ENCODE measurements around the gene RPS10.

The RPS10 gene

GRCh38 chr6:34425498-34426410, at the start of gene RPS10:
TSS of gene RPS10 (minus strand) at chr6:34426069. CDS start at chr6:34425221, 848 bp downstream.
- DNase-seq, result peak; percentile 94

GRCh38 chr6:34475238-34475682, 49.4 kb upstream of the RPS10 start:
- no peak for DNase-seq

- DNase-seq, result no peak
These were observed 48.9 kb upstream of the RPS10 start for GRCh38 chr6:34474754-34475153.

- no peak for DNase-seq
These were observed 48.1 kb upstream of the RPS10 start for GRCh38 chr6:34473967-34474366.

- no peak for DNase-seq
These were observed 46.6 kb upstream of the RPS10 start for GRCh38 chr6:34472425-34472824.

- no peak for DNase-seq
These were observed 43.6 kb upstream of the RPS10 start for GRCh38 chr6:34469499-34469898.

GRCh38 chr6:34468378-34468892, 42.6 kb upstream of the RPS10 start:
- no peak for DNase-seq

- no peak for DNase-seq
These were observed 40.6 kb upstream of the RPS10 start for GRCh38 chr6:34466242-34467185.

- peak; percentile 45 for DNase-seq
These were observed 39.8 kb upstream of the RPS10 start, which contains the start of gene PACSIN1 for GRCh38 chr6:34465531-34466241. TSS of gene PACSIN1 (plus strand) at chr6:34466076. CDS start at chr6:34526306, 60,230 bp downstream.

- no peak for DNase-seq
These were observed 38.0 kb upstream of the RPS10 start for GRCh38 chr6:34463849-34464248.

- DNase-seq, result no peak
These were observed 37.4 kb upstream of the RPS10 start for GRCh38 chr6:34463299-34463698.

- DNase-seq, result no peak
These were observed 36.7 kb upstream of the RPS10 start for GRCh38 chr6:34462551-34462971.

GRCh38 chr6:34462010-34462409, 36.1 kb upstream of the RPS10 start:
- DNase-seq, result no peak

GRCh38 chr6:34460796-34461507, 35.1 kb upstream of the RPS10 start:
- no peak for DNase-seq

GRCh38 chr6:34459899-34460593, 34.2 kb upstream of the RPS10 start:
- DNase-seq, result peak; percentile 18

- no peak for DNase-seq
These were observed 32.2 kb upstream of the RPS10 start for GRCh38 chr6:34457742-34458735.

- no peak for DNase-seq
These were observed 31.5 kb upstream of the RPS10 start for GRCh38 chr6:34457382-34457741.

GRCh38 chr6:34455831-34456230, 30.0 kb upstream of the RPS10 start:
- DNase-seq, result no peak

GRCh38 chr6:34451192-34451591, 25.3 kb upstream of the RPS10 start:
- DNase-seq, result no peak

GRCh38 chr6:34447910-34448309, 22.0 kb upstream of the RPS10 start:
- no peak for DNase-seq

Measured in NCI-H1092 treated with DMSO at 0.1 percent for 48 hours (cell line).